Right lung (tissue), 10 donors: ENCODE results near the gene AP2B1. TPM values are rescaled to one million over a fixed set of nuclear protein-coding genes. Genes with fewer than 3 reads are reported as not detected.
A peak's percentile ranks its signal among the peaks of the same experiment; 100 is the strongest.
"Not testable (repeated sequence)": the region's sequence is repeated elsewhere in the genome, so short reads cannot be mapped to it uniquely, and the experiment has no call there.

Experiments
- DNase-seq, 2 donors: peaks; one replicate each; pipeline ENCODE4 v3.0.0-alpha.2; 2013
- long read RNA-seq, 8 donors: transcript quantifications; one replicate each; lab custom pipeline, GENCODE V29; 2026
- polyA plus RNA-seq, 5 donors: library from polyadenylated mRNA; unstranded; fragments of 120-200 nt; gene quantifications; one replicate each; pipeline versions ENCODE4 v1.2.1 to v1.2.3, GENCODE V29; 2013; ENCODE audit warnings: inconsistent platforms in 1 of 5, low replicate concordance in 1 of 5; ENCODE audit not compliant: insufficient read length in 5 of 5, insufficient read depth in 1 of 5

Gene AP2B1
- 100 to 1,000 TPM; 122 to 158 (median 147) TPM for polyA plus RNA-seq
- long read RNA-seq, donor 1, full-length matches to known transcripts, result 6 of 103 reads
- long read RNA-seq, donor 1, partial matches to known transcripts, result 97 of 103 reads
- long read RNA-seq, donor 1, other reads (novel, unspliced or antisense), result 0 of 103 reads
- long read RNA-seq, donor 2, full-length matches to known transcripts, result 7 of 7 reads
- long read RNA-seq, donor 2, partial matches to known transcripts, result 0 of 7 reads
- long read RNA-seq, donor 2, other reads (novel, unspliced or antisense), result 0 of 7 reads
- long read RNA-seq, donor 3, full-length matches to known transcripts, result 5 of 25 reads
- long read RNA-seq, donor 3, partial matches to known transcripts, result 20 of 25 reads
- long read RNA-seq, donor 3, other reads (novel, unspliced or antisense), result 0 of 25 reads
- long read RNA-seq, donor 4, partial matches to known transcripts, result 47 of 48 reads
- long read RNA-seq, donor 4, other reads (novel, unspliced or antisense), result 0 of 48 reads
- long read RNA-seq, donor 5, full-length matches to known transcripts, result 6 of 48 reads
- long read RNA-seq, donor 5, partial matches to known transcripts, result 42 of 48 reads
- long read RNA-seq, donor 5, other reads (novel, unspliced or antisense), result 0 of 48 reads
- long read RNA-seq, donor 6, full-length matches to known transcripts, result 5 of 24 reads
- long read RNA-seq, donor 6, partial matches to known transcripts, result 19 of 24 reads
- long read RNA-seq, donor 6, other reads (novel, unspliced or antisense), result 0 of 24 reads
- long read RNA-seq, donor 7, full-length matches to known transcripts, result 8 of 39 reads
- long read RNA-seq, donor 7, partial matches to known transcripts, result 31 of 39 reads
- long read RNA-seq, donor 7, other reads (novel, unspliced or antisense), result 0 of 39 reads
- long read RNA-seq, donor 8, full-length matches to known transcripts, result 3 of 3 reads
- long read RNA-seq, donor 8, partial matches to known transcripts, result 0 of 3 reads
- long read RNA-seq, donor 8, other reads (novel, unspliced or antisense), result 0 of 3 reads

GRCh38 chr17:35587074-35587961 is at the start of gene AP2B1:
TSS of gene AP2B1 (plus strand) at chr17:35587322. CDS start at chr17:35594031, 6,709 bp downstream.
- DNase-seq, result peak; percentile 98

- peak; percentile 80 to 88 for DNase-seq
Observed at GRCh38 chr17:35537601-35538141, 49.5 kb upstream of the AP2B1 start, which contains the start of gene SLFN12L. TSS of gene SLFN12L (minus strand) at chr17:35537678. CDS start at chr17:35522364, 15,314 bp downstream.

- no peak for DNase-seq
Observed at GRCh38 chr17:35539659-35540026, 47.5 kb upstream of the AP2B1 start.

GRCh38 chr17:35540589-35541404 is 46.3 kb upstream of the AP2B1 start:
- DNase-seq, result peak in 1 of 2 donors; percentile 27

- DNase-seq, result no peak
Observed at GRCh38 chr17:35541434-35541833, 45.7 kb upstream of the AP2B1 start.

- DNase-seq, result no peak
Observed at GRCh38 chr17:35542990-35543389, 44.1 kb upstream of the AP2B1 start.

- DNase-seq, result no peak
Observed at GRCh38 chr17:35543856-35544255, 43.3 kb upstream of the AP2B1 start.

GRCh38 chr17:35545150-35545549 is 42.0 kb upstream of the AP2B1 start:
- no peak for DNase-seq

GRCh38 chr17:35546487-35546886 is 40.6 kb upstream of the AP2B1 start:
- DNase-seq, result no peak

GRCh38 chr17:35548208-35548810 is 38.8 kb upstream of the AP2B1 start:
- peak in 1 of 2 donors; percentile 73 for DNase-seq

- DNase-seq, result no peak
Observed at GRCh38 chr17:35548978-35549377, 38.1 kb upstream of the AP2B1 start.

GRCh38 chr17:35553310-35553709 is 33.8 kb upstream of the AP2B1 start:
- no peak for DNase-seq

GRCh38 chr17:35554668-35555067 is 32.5 kb upstream of the AP2B1 start:
- no peak for DNase-seq

- no peak for DNase-seq
Observed at GRCh38 chr17:35555691-35556090, 31.4 kb upstream of the AP2B1 start.

- no peak for DNase-seq
Observed at GRCh38 chr17:35557353-35557752, 29.8 kb upstream of the AP2B1 start.

- DNase-seq, result no peak
Observed at GRCh38 chr17:35559495-35560210, 27.5 kb upstream of the AP2B1 start.

- no peak for DNase-seq
Observed at GRCh38 chr17:35560703-35561102, 26.4 kb upstream of the AP2B1 start, which contains the start of gene SLFN14. TSS of gene SLFN14 (minus strand) at chr17:35560819. CDS start at chr17:35558062, 2,757 bp downstream.

GRCh38 chr17:35563181-35563580 is 23.9 kb upstream of the AP2B1 start:
- not testable (repeated sequence) for DNase-seq

GRCh38 chr17:35566968-35567367 is 20.2 kb upstream of the AP2B1 start:
- DNase-seq, result no peak
